Activated CD8-positive, alpha-beta memory T cell treated with anti-CD3 and anti-CD28 coated beads for 1 hour (primary cell): ENCODE results near the gene ATG9A.
A peak's percentile ranks its signal among the peaks of the same experiment; 100 is the strongest.

Experiments used
- DNase-seq, 2 donors: peaks; one replicate each; pipeline ENCODE4 v3.0.0-alpha.2; 2020; ENCODE audit warnings: low read depth in 1 of 2; ENCODE audit errors: extremely low read depth in 1 of 2

Gene ATG9A

DNA sequence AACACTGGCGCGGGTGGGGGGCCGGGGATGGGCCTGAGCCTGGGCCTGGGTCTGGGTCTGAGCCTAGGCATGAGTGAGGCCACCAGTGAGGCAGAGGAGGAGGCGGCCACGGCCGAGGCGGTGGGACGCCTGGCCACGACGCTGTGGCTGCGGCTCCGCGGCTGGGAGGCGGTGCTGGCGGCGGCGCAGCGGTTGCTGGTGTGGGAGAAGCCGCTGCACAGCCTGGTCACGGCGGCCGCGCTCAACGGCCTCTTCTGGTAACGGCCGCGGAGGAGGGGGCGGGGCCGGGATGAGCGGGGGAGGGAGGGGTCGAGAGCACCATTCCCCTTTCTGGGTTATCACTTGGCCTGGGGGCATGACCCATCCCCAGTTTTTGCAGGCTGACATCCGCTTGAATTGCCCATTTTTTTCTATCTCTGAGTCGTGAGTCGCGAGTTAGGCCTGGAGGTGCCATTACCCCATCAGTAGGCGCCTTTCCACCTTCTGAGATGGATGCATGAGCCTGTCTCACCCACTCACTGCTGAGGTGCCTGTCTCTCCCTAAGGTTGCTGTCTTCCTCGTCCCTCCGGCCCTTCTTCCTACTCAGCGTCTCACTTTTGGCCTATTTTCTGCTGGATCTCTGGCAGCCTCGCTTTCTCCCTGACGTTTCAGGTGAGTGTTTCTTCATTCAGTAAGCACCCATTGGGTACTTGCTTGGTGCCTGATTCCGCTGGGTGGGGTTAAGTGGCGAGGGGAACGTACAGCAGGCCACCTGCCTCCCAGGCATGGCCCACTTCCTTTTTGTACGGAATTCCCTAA, 50.9 kb downstream of the ATG9A start:
- no peak for DNase-seq

DNA sequence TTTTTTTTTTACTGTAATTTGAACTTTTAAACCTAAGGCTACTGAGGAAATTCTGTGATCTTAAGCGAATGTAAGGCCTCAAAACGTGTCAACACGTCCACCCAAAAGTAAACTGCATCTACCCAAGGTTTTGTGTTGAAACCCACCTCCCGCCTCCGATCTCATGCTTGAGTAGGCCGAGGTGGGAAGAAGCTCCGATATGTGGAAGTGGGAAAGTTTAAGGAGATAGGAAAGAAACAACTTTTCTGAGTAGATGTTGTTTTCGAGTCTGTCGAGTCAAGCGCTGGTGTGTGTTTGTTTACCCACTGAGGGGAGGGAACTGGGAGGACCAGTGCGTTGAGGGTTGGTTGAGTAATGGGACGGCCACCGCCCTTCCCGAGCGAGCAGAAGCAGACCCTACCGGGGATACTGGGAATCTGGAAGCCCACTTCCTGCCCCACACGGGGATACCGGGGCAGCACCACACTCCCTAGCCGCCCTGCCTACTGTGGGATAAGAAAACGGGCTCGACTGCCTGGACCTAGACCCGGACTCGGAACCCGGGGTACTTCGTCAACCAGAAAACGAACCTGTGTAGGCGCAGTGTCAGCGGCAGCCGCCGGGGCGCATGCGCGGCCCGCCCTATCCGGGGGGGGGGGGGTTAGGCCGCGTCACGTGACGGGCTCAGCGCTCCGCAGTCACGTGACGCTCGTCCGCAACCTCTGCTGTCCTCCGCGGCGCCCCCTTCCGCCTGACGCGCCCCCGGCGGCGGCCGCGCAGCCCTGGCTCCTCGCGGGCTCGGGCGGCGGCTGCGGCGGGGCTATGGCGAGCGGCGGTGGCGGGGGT, 51.7 kb downstream of the ATG9A start, which contains the start of gene RETREG2:
TSS of gene RETREG2 (plus strand) at position 724 of the 825 bp plus-strand sequence. CDS start at position 802, 78 bp downstream.
- peak; percentile 47 to 65 for DNase-seq

DNA sequence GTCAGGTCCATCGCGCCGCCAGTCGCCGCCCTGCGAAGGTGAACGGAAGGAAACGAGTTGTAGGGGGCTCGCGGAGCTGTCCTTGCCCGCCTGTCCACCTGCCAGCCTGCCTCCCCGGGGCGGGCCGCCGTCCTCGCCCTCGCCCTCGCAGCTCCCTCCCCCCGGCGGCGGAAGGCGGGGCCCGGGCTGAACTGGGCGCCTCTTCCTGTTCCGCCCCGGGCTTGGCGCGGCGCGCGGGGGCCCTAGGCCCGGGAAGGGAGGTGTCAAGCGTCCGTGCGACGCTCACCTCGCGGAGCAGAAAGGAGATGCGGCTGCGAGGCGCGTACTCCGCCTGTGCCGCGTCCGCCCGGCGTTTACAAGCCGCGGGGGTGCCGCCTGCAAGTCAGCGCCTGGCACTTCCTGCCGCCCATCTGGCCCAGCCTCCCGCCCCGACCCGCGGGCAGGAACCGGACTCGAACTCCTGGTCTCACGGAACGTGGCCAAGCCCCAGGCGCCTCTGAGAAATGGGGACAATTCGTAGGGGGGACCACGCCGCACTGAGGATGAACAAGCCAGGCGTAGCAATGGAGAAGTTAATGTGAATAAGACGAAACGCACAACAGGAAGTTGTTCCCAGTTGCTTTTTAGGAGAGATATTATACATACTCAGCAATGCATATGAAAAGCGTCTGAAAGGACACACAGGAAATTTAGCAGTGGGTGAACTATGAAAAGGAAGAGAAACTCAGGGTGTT, 52.5 kb downstream of the ATG9A start, which contains the start of gene CNPPD1:
TSS of gene CNPPD1 (minus strand) at position 108 of the 734 bp plus-strand sequence. CDS start at position 11, 97 bp downstream.
- peak; percentile 47 to 82 for DNase-seq

DNA sequence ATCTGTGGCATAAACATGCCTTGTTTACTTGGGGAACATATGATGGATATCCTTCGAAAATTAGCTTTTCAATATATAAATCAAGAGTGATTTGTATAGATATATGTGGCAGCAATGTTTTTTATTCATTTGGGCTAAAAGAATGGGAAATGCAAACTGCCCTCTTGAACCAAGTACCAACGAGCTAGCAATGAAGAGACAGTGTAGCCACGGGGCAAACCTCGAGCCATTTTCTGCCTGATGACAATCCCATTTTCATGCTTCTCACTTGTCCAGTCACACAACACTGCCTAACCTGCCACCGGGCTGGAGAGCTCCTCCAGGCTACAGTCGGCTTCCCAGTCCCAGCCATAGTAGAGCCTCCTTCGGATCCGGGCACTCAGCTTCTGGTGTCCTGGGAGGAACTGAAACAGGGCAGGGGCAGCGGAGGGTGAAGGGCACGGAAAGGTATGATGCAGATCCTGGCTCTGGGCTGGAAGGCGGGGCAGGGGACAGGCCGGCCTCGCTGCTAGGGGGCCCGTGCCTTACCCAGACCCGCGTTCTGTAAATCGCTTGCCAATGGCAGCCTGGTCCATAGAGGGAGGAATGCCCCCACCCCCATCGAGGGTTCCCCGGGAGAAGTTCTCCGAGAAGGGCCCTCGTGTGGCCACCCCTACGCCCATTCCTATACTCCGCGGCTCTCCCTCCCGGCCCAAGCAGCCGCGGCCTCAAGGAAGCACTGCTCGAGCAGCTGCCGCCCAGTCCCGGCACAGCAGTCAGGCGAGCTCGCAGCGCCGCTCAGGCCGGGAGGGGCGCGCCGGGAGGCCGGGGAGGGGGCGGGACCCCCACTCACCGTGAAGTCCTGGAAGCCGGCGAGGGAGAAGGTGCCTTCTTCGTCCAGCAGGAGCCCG, 53.3 kb downstream of the ATG9A start:
- no peak for DNase-seq

DNA sequence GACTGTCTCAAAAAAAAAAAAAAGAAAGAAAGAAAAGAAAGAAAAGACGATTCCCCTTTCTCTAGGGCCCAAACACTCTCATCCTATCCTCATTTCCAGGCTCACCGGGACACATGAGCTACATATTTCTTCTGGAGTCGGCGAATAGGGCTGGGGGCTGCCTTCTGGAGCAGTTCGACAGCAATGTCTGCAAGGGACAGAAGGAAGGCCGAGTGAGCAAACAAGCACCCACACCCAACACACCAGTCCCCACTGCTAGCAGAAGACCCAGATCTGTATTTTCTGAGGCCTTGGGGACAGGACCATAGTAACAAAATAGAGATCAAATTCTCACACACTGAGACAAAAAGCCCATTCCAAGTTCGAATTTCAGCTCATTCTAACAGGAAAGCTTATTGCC, 54.0 kb downstream of the ATG9A start:
- DNase-seq: no peak

DNA sequence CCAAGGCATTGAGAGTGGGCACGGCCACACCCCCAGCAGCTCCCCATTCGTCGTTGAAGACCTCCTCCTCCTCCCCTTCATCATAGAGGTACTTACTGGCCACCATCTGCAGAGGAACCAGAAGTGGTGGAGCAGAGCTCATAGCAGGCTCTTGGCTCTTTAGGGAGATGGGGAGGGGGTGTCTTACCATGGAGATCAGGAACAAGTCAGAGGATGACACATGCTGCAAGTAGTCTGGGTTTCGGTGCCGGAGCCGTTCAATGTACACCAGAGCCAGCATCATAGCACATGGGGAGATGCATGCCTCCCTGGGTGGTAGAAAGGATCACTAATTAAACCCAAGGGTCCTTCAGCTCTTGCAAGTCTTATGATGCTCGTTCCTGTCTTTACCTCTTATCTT, 54.6 kb downstream of the ATG9A start:
- DNase-seq: no peak

DNA sequence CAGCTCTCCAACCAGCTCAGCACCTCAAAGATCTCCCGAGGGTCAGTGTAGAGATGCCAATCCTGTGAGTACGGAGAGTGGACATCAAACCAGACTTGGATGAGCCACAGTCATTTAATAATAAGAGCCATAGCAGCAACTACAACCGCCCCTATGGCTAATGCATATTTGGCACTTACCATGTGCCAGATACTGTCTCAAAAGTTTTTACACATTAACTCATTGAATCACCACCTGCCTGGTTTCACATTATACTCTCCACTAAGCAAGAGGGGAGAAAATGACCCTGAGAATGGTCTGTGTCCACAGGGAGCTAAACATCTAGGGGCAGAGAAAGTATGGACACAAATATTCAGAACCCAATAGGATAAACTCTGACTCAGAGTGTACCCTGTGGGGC, 55.3 kb downstream of the ATG9A start:
- DNase-seq: no peak

DNA sequence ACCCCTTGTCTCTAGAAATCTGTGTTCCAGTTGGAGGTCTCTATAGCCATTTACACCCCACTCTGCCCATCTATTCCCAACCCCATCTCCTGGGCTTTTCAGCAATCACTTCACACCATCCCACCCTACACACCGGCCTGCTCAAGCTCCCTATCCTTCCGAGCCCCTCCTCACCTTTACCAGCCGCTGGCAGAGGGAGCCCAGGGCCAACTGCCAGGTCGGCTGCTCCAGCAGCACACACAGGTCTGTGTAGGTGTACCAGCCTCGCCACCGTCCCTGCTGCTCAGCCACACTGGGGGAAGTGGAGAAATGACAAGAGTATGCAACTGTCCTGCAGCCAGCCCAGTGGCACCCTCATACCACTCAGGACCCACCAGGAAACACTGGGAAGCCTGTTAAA, 56.3 kb downstream of the ATG9A start:
- no peak for DNase-seq

DNA sequence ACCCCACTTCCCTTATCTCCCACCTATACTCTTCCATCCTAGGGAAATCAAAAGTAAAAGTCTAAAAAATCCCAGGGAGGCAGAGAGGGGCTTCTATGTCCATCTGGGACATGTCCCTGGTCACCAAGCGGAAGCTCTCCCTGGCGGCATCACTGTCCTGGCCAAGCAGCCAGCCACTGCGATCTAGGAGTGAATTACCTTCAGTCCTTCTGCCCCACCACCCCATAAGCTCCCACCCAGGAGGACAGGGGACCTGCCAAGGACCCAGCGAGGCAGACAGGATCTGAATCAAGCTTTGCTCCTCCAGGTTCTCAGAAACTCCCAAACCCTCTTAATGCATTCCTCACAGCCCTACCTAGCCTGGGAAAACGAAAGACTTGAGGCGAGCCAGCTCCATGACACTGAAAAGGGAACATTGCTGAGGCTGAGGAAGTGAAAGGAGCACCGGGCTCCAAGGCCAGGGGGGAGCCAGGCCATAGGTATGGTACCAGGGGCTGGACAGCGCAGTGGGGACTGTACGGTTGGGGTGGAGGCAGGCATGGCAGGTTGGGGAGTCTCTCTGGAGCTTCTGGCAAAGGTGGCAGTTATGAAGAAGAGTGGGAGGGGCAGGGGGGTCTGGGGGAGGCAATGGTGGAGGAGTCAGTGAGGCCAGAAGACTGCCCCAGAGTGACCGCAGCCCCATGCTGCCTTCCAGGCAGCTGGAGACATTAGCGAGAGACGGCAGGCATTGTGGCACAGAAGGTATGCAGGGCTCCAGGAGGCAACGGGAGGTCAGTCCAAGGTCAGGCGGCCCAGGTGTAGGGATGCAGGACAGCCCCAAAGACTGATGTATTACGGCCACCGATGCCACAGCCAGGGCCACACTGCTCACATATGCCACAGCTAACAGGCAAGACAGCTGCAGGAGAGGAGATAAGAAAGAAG, 56.9 kb downstream of the ATG9A start:
- no peak for DNase-seq

DNA sequence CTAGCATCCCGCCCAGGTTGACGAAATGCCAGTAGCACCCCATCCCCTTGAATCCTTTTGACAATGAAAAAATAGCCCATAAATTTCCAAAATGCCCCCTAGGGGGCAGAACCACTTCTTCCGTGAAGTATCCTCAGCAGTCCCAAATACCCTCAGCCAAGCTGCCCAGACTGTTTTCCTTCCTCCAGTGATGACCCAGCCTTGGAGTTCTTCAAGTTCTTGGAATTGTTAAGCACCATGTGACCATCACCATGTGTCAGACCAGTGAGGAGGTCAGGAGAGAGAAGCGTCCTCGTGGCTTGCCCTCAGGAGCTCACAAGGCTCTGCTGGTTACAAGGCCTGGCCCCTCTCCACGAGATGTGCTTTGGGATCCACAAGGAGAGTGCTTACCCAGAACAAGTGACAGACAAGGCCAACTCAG, 58.2 kb downstream of the ATG9A start:
- DNase-seq: no peak

DNA sequence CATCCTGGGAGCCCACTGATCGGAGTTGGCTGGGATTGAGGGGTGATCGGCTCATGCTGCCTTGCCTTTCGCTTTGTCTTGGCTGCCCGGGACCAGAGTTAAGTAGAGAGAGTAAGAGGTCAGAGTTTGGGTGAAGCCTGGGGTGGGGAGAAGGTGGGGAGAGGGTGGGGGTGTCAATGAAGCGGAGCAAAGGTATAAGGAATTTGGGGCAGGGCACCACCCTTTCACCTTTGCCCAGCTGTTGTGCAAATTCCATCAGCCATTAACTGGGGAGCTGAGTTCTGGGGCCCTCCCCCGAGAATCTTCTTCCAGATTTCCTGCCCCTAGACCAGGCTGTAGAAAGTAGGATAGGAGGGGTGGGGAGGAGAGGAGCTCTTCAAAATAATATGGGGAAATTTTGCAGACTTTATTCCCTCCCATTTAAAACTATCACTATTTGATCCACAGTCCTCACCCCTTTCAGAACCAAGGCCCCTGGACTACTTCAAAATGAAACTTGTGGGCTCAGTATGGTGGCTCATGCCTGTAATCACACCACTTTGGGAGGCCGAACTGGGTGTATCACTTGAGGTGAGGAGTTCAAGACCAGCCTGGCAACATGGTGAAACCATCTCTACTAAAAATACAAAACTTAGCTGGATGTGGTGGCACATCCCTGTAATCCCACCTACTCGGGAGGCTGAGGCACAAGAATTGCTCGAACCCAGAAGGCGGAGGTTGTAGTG, 59.3 kb downstream of the ATG9A start, which contains the start of gene SLC23A3:
TSS of gene SLC23A3 (minus strand) at position 100 of the 725 bp plus-strand sequence. CDS start at position 55, 45 bp downstream.
- DNase-seq: no peak
